NCI-H345 (cell line): ENCODE measurements around the gene NINJ2.
"Not testable (repeated sequence)": the region's sequence is repeated elsewhere in the genome, so short reads cannot be mapped to it uniquely, and the experiment has no call there.

ENCODE experiments used
- DNase-seq: peaks from one replicate; lab custom pipeline; 2025; lab: John Stamatoyannopoulos, UW

The NINJ2 gene

GRCh38 chr12:641321-641720, 21.9 kb downstream of the NINJ2 start:
- DNase-seq: not testable (repeated sequence)

GRCh38 chr12:640773-641172, 22.5 kb downstream of the NINJ2 start:
- no peak for DNase-seq

- DNase-seq: no peak
Measured at GRCh38 chr12:639988-640387, 23.3 kb downstream of the NINJ2 start.

GRCh38 chr12:639566-639965, 23.7 kb downstream of the NINJ2 start:
- no peak for DNase-seq

- DNase-seq: no peak
Measured at GRCh38 chr12:638953-639557, 24.2 kb downstream of the NINJ2 start.

- DNase-seq: no peak
Measured at GRCh38 chr12:636632-637031, 26.6 kb downstream of the NINJ2 start.

GRCh38 chr12:633731-634130, 29.5 kb downstream of the NINJ2 start:
- DNase-seq: no peak

GRCh38 chr12:632102-632696, 31.0 kb downstream of the NINJ2 start:
- DNase-seq: no peak

- DNase-seq: no peak
Measured at GRCh38 chr12:630656-631632, 32.3 kb downstream of the NINJ2 start.

GRCh38 chr12:628742-629078, 34.5 kb downstream of the NINJ2 start:
- DNase-seq: not testable (repeated sequence)

GRCh38 chr12:627863-628741, 35.1 kb downstream of the NINJ2 start:
- no peak for DNase-seq

GRCh38 chr12:627285-627684, 36.0 kb downstream of the NINJ2 start:
- DNase-seq: no peak

- no peak for DNase-seq
Measured at GRCh38 chr12:625998-626397, 37.2 kb downstream of the NINJ2 start.

GRCh38 chr12:623865-624372, 39.3 kb downstream of the NINJ2 start:
- no peak for DNase-seq

GRCh38 chr12:623172-623864, 39.9 kb downstream of the NINJ2 start:
- no peak for DNase-seq

- no peak for DNase-seq
Measured at GRCh38 chr12:622416-622815, 40.8 kb downstream of the NINJ2 start.

- DNase-seq: no peak
Measured at GRCh38 chr12:619346-619745, 43.9 kb downstream of the NINJ2 start.

- DNase-seq: no peak
Measured at GRCh38 chr12:618605-619004, 44.6 kb downstream of the NINJ2 start.

GRCh38 chr12:617304-617915, 45.8 kb downstream of the NINJ2 start:
- DNase-seq: no peak

GRCh38 chr12:615620-616019, 47.6 kb downstream of the NINJ2 start:
- DNase-seq: no peak
